GM18526 (cell line): Measurements from ENCODE around the gene MSLN.

Source experiments
- POLR2A ChIP-seq: IDR thresholded peaks from 3 replicates; pipeline ENCODE4 v1.6.1; 2011; ENCODE audit not compliant: insufficient read length; ENCODE audit errors: extremely low read depth

The MSLN gene

GRCh38 chr16:785563-786535 is 25.3 kb downstream of the MSLN start:
- TF ChIP-seq POLR2A = no peak

GRCh38 chr16:787321-787966 is 26.9 kb downstream of the MSLN start:
- TF ChIP-seq POLR2A = no peak

GRCh38 chr16:787978-788398 is 27.5 kb downstream of the MSLN start, which contains the start of gene RPUSD1:
Gene RPUSD1, minus strand, starts transcription at chr16:788381. Its CDS starts 644 bp downstream, at chr16:787737.
- peak; percentile 76 for TF ChIP-seq POLR2A

GRCh38 chr16:788399-789126 is 28.0 kb downstream of the MSLN start, which contains the start of gene CHTF18:
Gene CHTF18, plus strand, starts transcription at chr16:788620. Its CDS starts 65 bp downstream, at chr16:788685.
- TF ChIP-seq POLR2A = peak; percentile 65

GRCh38 chr16:789191-789850 is 28.8 kb downstream of the MSLN start:
- TF ChIP-seq POLR2A = no peak

- no peak for TF ChIP-seq POLR2A
Measured at GRCh38 chr16:790086-790485, 29.6 kb downstream of the MSLN start.

GRCh38 chr16:791131-791530 is 30.6 kb downstream of the MSLN start:
- no peak for TF ChIP-seq POLR2A

GRCh38 chr16:792221-792995 is 31.9 kb downstream of the MSLN start:
- TF ChIP-seq POLR2A = no peak

GRCh38 chr16:793414-793813 is 32.9 kb downstream of the MSLN start:
- no peak for TF ChIP-seq POLR2A

GRCh38 chr16:794091-794822 is 33.7 kb downstream of the MSLN start:
- no peak for TF ChIP-seq POLR2A

- TF ChIP-seq POLR2A = no peak
Measured at GRCh38 chr16:794853-795466, 34.4 kb downstream of the MSLN start.

- TF ChIP-seq POLR2A = no peak
Measured at GRCh38 chr16:795580-796229, 35.2 kb downstream of the MSLN start.
